HG03103 (cell line): ENCODE data around the gene RPS6KA5.

Experiments used
- ATAC-seq: cut with Tn5 transposase; IDR thresholded peaks from one replicate; pipeline ENCODE4 v1.9.1; 2021; ENCODE audit warnings: low read depth; ENCODE audit not compliant: unreplicated experiment

Gene RPS6KA5

DNA sequence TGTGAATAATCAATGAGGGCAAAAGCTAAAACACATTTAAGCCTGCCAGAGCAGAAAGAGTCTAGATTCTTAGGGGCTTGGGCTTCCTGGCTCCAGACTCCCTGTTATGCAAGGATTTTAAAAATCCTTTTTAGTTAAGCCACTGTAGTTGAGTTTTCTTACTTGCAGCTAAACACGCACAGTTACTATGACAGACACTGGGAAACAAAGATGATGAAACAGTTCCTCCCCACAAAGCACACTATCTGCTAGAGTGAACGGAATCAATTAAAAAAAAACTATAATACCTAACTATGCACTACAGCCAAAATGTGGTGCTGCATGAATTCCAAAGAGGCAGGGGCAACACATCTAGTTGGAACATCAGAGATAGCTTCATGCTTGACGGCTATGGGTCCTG, 28.2 kb downstream of the RPS6KA5 start:
- no peak for ATAC-seq

GRCh38 chr14:91031666-91032065, 28.8 kb downstream of the RPS6KA5 start:
- no peak for ATAC-seq

- no peak for ATAC-seq
Measured at GRCh38 chr14:91029456-91030217, 30.8 kb downstream of the RPS6KA5 start.

DNA sequence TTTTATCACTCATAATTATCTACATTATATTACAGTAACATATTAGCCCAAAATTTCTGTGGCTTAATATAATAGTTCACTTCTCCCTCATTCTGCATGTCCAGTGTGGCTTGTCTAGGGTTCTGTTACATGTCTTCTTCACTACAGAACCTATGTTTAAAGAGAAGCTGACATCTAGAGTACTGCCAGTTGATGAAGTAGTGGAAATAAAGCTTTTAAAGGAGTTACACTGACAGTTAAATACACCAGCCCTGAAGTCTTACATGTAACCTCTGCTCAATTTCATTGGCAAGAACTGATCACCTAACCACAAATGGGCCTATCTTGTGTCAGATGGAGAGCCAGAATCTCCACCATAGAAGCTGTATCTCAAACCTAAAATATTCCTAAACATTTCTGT, 32.9 kb downstream of the RPS6KA5 start:
- ATAC-seq: no peak

DNA sequence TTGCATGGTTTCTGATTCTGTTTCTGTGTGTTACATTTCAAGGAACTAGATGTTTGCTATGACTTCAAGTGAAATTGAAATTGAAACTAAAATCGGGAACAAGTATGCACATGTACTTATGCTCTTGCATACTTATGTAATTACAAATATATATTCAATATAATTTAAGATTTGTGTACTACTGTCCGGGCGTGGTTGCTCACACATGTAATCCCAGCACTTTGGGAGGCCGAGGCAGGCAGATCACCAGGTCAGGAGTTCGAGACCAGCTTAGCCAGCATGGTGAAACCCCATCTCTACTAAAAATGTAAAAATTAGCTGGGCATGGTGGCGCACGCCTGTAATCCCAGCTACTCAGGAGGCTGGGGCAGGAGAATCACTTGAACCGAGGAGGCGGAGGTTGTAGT, 37.8 kb downstream of the RPS6KA5 start:
- ATAC-seq: peak; percentile 67

- ATAC-seq: peak; percentile 16
Measured at GRCh38 chr14:91021991-91022621, 38.3 kb downstream of the RPS6KA5 start.

GRCh38 chr14:91021115-91021514, 39.3 kb downstream of the RPS6KA5 start:
- ATAC-seq: no peak

DNA sequence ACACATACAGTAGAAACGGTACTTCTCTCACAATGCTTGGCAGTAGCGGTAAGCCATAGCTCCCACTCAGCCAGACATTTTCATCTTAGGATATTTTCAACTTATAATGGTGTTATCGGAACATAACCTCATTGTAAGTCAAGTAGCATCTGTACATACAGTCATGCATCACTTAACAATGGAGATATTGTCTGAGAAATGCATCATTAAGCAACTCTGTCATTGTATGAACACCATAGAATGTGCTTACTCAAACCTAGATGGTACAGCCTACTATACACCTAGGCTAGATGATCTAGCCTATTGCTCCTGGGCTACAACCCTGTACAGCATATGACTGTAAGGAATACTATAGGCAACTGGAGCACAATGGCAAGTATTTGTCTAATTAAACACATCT, 40.8 kb downstream of the RPS6KA5 start:
- ATAC-seq: no peak

DNA sequence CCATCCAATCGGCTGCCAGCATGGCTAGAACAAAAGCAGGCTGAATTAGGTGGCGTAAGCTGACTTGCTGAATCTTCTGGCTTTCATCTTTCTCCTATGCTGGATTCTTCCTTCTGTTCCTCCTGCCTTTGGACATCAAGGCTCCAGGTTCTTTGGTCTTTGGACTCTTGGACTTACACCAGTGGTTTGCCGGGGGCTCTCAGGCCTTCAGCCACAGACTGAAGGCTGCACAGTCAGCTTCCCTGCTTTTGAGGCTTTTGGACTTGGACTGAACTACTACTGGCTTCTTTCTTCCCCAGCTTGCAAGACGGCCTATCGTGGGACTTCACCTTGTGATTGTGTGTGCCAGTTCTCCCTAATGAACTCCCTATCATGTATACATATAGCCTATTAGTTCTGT, 42.0 kb downstream of the RPS6KA5 start:
- ATAC-seq: no peak

DNA sequence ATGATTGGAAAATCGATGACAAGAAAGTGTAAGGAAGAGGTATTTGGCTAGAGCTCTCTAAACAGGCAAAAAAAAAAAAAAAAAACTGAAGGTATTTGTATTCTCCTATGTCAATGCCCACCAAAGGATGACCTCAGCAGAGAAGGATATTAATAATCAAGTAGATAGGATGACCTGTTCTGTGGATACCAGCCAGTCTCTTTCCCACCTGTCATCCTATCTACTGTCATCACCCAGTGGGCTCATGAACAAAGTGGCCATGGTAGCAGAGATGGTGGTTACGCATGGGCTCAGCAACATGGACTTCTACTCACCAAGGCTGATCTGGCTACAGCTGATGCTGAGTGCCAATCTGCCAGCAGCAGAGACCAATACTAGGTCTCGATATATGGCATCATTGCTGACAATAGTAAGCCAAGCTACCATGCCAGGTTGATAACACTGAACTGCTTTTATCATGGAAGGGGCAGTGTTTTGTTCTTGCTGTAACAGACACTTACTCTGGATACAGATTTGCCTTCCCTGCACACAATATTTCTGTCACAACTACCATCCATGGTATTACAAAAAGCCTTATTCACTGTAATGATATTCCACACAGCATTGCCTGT, 43.5 kb downstream of the RPS6KA5 start:
- no peak for ATAC-seq

- no peak for ATAC-seq
Measured at GRCh38 chr14:91015435-91015834, 45.0 kb downstream of the RPS6KA5 start.

- ATAC-seq: no peak
Measured at GRCh38 chr14:91012045-91012444, 48.4 kb downstream of the RPS6KA5 start.

GRCh38 chr14:91010153-91010533, 50.3 kb downstream of the RPS6KA5 start:
- ATAC-seq: no peak

DNA sequence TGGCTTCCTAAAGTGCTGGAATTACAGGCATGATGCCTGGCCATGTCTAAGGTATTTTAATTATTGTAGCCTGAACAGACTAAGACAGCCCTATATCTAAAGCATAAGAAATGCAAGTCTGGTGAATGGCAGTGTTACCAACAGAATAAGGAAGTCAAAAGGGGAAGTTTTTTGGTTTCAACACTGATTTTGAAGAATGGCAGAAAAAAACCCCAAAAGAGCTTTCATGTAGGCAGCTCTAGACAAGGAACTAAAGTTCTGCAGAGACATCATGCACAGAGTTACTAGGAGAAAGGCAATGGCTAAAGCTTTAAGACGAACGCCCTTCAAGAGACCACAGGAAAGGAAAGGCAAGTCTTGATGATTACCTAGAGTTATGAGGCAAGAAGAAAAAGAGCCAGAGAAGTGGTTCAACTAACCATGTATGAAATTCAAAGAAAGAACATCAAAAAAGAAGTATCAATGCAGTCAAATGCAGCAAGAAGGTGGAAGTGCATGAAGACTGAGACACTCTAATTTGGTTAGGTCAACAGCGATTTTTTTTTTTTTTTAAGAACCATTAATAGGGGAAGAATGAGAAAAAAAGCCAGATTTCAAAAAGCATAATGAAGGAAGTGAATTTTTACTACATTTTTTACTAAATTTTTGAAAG, 50.8 kb downstream of the RPS6KA5 start:
- ATAC-seq: peak; percentile 88

GRCh38 chr14:91008759-91009409, 51.6 kb downstream of the RPS6KA5 start:
- no peak for ATAC-seq

DNA sequence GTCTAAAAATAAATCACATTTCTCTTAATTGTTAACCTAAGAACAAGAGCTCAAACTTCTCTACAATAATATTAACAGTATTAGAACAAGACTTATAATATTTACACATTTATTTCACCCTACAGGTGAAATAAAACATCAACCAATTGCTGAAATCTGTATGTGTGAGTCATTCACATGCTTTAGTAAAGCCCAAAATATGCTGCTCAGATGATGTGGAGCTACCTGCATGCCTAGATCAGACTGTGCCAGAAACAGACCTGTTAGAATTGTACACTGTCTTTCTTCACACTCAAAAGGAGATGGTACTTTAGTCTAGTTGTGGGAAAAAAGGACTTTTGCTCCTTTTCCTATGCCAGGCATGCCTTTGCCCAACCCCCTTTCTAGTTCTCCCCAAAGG, 54.7 kb downstream of the RPS6KA5 start:
- ATAC-seq: no peak

GRCh38 chr14:91004987-91005386, 55.5 kb downstream of the RPS6KA5 start:
- no peak for ATAC-seq

GRCh38 chr14:90999299-90999698, 61.1 kb downstream of the RPS6KA5 start:
- ATAC-seq: no peak

DNA sequence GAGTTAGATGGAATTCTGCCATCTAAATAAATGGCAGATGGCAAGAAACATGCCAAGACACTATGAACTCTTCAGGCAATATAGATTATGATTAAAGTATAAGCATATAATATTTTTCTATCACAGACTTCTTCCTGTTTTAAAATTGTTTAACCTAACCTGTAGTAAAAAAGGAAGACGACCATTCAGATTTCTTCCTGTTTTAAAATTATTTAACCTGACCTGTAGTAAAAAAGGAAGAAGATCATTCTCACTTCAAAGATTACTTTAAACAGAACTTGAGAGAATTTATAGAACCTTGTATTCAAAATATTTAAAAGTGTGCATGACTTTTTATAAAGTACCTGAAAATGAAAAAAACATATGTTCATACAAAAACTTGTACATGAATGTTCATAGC, 63.5 kb downstream of the RPS6KA5 start:
- no peak for ATAC-seq

DNA sequence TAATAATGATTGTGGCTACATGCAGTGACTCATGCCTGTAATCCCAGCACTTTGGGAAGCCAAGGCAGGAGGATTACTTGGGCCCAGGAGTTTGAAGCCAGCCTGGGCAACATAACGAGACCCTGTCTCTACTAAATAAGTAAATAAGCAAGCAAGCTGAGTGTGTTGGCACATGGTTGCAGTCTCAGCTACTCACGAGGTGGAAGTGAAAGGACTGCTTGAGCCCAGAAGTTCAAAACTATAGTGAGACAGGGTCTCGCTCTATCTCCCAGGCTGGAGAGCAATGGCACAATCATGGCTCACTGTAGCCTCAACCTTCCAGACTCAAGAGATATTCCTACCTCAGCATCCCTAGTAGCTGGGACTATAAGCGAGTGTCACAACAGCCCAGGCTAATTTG, 64.7 kb downstream of the RPS6KA5 start:
- no peak for ATAC-seq

DNA sequence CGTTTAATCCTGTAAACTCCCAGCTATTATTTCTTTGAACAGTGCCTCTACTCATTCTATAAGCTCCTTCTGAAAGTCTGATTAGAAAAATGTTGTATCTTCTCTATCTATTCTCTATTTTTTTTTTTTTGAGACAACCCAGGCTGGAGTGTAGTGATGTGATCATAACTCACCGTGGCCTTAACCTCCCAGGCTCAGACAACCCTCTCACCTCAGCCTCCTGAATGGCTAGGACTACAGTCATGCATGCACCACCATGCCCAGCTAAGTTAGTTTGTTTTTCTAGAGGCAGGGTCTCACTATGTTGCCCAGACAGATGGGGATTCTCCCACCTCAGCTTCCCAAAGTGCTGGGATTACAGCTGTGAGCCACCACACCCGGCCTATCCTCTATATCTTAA, 66.6 kb downstream of the RPS6KA5 start:
- no peak for ATAC-seq
